GM12891 (cell line): Measurements from ENCODE around the gene USP17L13.
"Not testable (repeated sequence)": the region's sequence is repeated elsewhere in the genome, so short reads cannot be mapped to it uniquely, and the experiment has no call there.

ENCODE experiments used
- PAX5 ChIP-seq: IDR thresholded peaks from 2 replicates; pipeline ENCODE4 v1.6.1; 2011; ENCODE audit warnings: low read length, moderate library complexity, mild to moderate bottlenecking; ENCODE audit not compliant: insufficient read depth, severe bottlenecking
- POLR2A ChIP-seq: IDR thresholded peaks from 2 replicates; pipeline ENCODE4 v1.6.1; 2011; ENCODE audit warnings: low read depth, low read length, control low read depth
- POLR2AphosphoS5 ChIP-seq: IDR thresholded peaks from 2 replicates; pipeline ENCODE4 v1.6.1; 2011; ENCODE audit warnings: low read depth, low read length, control low read depth
- POU2F2 ChIP-seq: IDR thresholded peaks from 2 replicates; pipeline ENCODE4 v1.6.1; 2011; ENCODE audit warnings: low read depth, mild to moderate bottlenecking, control low read depth, low read length, moderate library complexity
- SPI1 ChIP-seq: IDR thresholded peaks from 2 replicates; pipeline ENCODE4 v1.6.1; 2011; ENCODE audit warnings: low read depth, low read length, control low read depth
- TAF1 ChIP-seq: IDR thresholded peaks from 2 replicates; pipeline ENCODE4 v1.6.1; 2011; ENCODE audit warnings: low read depth, low read length, control low read depth

GRCh38 chr4:9214701-9215100 lies 10.0 kb upstream of the USP17L13 start:
- TF ChIP-seq POLR2A, POLR2AphosphoS5, TAF1, POU2F2, PAX5, SPI1: not testable (repeated sequence)
